GM18858 (cell line): ENCODE data around the gene FAM9C.
A peak's percentile ranks its signal among the peaks of the same experiment; 100 is the strongest.
"Not testable (repeated sequence)": the region's sequence is repeated elsewhere in the genome, so short reads cannot be mapped to it uniquely, and the experiment has no call there.

Source experiments
- ATAC-seq: cut with Tn5 transposase; IDR thresholded peaks from one replicate; pipeline ENCODE4 v1.9.1; 2021; ENCODE audit not compliant: unreplicated experiment

Gene FAM9C

GRCh38 chrX:13044441-13044840 is at the start of gene FAM9C:
Gene FAM9C (minus strand): TSS chrX:13044620. CDS start chrX:13043789, 831 bp downstream.
- no peak for ATAC-seq

DNA sequence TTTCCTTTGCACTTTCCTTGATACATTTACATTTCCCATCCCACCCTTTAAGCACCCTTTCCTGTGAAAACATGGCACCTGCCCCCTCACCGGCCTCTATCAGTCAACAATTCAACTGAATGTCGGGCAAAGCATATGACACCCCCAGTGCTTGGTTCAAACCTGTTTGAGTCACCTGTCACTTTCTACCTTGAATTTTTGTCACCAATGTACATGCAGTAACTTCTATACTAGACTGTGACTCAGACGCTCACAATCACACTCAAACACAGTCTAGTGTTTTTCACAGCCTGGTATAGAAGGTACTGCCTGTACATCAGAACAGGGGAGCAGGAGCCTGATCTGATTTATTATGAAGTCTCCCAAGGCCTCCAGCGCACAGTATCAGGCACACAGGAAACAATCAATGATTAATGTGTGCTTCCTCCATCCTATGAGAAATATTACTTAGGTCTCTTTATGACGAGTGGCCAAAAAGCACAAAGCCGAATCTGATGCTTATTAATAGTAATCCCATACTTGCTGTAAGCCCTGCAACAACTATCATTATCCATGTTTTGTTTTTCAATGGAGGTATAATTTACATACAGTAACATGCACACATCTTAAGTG is 49.2 kb upstream of the FAM9C start:
- ATAC-seq, result no peak

DNA sequence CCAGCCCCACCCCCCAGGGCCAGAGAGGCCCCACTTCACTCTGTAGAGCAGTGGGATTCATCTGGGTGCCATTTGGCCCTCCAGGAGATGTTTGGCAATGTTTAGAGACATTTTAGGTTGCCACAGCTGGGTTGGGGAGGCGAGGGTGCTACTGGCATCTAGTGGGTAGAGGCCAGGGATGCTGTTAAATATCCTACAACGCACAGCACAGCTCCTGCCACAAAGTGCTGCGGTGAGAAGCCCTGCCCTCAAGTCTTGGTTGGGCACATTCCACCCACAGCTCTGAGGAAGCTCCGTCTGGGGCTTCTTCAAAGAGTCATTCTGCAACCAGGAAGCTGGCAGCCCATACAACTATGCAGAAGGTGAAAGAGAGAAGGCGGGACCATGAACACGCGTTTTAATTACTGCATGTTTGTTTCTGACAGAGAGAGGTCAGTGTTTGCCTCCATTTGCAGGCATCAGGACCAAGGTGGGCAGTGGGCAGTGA is 48.1 kb upstream of the FAM9C start:
- peak; percentile 52 for ATAC-seq

DNA sequence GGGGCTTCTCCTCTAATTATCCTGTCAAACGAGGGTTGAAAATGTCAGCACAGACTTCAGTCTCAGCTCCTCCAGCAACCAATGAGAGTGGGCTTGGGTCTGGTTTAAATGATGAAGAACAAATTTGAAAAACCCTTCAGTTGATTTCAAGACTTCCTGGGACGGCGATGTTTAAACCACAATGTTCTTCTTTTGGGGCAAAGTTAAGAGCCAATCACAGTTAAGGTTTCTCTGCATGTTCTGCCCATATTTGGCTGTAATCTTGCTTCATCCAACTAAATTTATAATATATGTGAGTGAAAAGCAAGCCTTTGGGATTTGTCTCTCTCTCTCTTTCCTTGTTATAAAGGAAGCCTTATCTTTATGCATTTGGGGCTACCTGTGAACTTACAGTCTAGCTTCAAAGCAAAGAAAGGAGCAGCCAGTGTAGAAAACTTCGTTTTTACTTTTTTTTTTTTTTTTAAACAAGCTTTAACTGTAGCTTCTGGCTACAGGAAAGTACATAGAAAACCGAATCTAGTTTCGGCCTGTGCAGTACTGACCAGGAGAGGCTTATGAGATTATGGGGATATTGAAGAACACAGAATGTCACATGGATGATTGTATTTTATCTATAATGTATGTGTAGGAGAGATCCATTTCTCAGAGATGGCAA is 46.8 kb upstream of the FAM9C start:
- no peak for ATAC-seq

DNA sequence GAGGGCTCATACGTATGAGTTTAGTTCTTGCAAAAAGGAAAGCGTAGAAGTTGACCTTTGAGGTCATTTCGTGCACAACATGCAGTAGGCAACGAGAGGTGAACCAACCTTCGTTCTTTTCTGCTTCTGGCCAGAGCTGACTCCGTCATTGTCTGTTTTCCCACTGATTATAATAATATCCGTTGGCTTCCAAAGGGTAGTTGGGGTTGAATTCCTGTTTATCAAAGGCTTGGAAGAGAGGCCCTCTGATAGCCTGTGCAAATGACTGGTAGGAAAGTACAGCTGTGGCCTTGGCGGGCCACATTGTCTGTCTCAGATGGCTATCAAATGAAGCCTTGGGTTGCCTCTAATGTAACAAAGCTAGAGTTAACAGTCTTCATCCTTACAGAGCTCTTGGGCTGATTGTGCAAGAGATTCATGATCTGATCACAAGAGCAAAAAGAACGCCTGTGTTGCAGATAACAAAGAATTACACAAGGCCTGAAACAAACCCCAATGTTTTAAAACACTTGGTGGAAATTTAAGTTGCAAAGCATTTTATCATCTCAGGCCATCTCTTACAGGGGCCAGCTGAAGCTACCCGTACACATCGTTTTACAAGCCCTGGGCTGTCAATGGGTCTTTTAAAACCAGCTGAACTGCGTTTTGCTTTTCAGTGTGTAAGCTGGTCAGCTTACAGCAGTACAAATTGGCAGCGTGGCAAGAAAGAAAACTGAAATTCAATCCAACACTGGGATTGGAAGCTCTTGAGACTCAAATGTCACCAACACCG is 46.1 kb upstream of the FAM9C start:
- ATAC-seq, result no peak

DNA sequence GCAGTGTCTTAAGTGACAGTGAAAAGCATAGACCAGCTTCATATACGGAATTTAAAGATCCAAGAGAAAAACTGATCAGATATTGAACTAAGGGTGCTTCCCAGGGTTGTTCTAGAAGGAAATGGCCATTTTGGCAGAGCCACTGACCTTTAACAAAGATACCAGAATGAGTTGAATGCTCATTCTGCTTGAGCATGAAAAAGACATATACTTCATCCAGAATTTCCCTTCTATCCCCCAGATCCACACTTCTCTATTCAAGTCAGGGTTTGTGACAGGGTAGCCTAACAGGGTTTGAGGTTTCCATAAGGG is 45.6 kb upstream of the FAM9C start:
- ATAC-seq, result no peak

DNA sequence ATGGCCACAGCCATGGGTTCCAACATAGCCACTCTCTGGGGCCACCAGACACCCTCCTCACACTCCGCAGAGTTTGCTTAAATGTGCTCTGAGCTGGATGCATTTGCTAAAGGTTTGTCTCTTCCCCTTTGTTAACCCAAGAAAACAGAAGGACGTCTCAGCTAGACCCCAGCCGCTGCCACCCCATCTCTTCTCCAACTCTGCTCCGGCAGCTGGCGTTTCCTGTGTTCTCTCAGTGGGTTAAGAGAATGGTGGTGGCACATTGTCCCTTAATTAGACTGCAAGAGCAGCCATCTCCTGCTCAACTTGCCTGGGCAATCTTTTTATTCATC is 43.7 kb upstream of the FAM9C start:
- ATAC-seq, result no peak

- ATAC-seq, result peak; percentile 74
Observed at GRCh38 chrX:13087322-13088155, 43.1 kb upstream of the FAM9C start.

- not testable (repeated sequence) for ATAC-seq
Observed at GRCh38 chrX:13086793-13087321, 42.4 kb upstream of the FAM9C start.

DNA sequence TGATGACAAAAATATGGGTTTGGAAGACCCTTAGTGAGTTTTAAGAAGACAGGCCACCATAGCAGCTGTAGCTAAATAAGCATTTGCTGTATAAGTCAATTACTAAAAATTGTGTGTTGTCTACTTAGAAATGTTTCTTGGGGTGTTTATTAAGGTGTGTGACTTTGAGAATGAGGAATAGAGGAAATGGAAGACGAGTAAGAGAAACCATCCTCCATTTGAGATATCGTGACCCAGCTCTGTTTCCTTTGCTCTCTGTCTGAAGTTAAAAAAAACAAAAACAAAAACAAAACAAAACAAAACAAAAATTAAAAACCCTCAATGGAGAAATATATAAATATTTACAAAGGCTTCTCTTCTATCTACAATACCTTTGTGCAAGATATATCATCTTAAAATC is 41.7 kb upstream of the FAM9C start:
- no peak for ATAC-seq

DNA sequence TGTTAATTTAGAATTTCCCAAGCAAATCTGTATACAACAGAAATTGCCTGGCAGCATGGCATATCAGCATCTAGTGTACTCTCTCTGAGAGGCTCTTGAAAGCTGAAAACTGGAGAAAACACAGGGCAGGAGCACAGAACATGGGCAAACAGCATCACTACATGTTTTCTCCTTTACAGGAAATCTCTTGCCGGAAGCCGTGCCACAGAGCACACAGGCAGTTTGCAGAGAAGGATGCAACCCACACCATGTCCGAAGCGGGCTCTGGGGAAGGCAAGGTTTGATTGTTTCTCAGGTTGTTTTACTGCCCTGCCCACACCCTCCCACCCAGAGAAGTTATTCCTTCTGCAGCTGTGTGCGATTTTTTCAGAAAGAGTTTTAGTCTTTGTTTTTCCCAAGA is 41.1 kb upstream of the FAM9C start:
- ATAC-seq, result no peak

GRCh38 chrX:13084611-13085010 is 40.2 kb upstream of the FAM9C start:
- no peak for ATAC-seq

GRCh38 chrX:13083755-13084326 is 39.4 kb upstream of the FAM9C start:
- ATAC-seq, result not testable (repeated sequence)

GRCh38 chrX:13082206-13083065 is 38.0 kb upstream of the FAM9C start:
- no peak for ATAC-seq

DNA sequence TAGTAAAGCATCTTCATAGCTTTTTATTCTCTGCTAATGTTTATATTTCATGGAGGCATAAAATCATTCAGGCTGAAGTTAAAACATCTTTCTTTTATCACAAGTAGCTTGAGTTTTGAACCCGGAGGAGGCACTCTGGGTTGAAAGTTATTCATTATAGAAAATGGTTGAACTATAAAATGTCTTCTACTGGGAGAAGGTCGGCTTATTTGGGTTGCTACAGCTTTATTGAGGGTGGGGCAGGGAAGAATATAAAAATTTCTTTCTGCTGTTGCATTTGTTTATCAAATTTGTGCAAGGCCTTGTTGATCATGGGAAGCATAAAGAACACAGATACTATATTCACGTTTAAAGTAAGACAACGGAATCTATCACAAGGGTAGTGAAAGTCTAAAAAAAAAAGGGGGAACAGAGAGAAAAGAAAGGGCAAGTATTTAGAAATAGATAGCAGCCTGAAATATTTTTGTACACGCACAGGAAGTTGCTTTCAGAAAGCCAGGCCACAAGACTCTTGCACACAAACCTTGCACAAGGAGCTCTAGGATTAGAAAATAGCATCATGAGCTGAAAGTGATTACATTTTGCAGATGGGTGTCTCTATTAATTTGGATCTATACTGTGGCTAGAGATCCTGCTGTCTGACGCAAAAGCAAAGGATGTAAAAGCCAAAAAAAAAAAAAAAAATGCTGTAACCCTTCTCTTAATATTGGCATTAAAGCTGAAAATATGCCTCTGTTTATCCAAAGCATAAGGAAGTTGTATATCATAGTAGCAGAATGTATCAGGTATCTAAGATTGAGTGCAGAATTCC is 37.2 kb upstream of the FAM9C start:
- ATAC-seq, result peak; percentile 47

- ATAC-seq, result no peak
Observed at GRCh38 chrX:13080128-13080795, 35.8 kb upstream of the FAM9C start.

- ATAC-seq, result no peak
Observed at GRCh38 chrX:13078739-13079444, 34.5 kb upstream of the FAM9C start.

DNA sequence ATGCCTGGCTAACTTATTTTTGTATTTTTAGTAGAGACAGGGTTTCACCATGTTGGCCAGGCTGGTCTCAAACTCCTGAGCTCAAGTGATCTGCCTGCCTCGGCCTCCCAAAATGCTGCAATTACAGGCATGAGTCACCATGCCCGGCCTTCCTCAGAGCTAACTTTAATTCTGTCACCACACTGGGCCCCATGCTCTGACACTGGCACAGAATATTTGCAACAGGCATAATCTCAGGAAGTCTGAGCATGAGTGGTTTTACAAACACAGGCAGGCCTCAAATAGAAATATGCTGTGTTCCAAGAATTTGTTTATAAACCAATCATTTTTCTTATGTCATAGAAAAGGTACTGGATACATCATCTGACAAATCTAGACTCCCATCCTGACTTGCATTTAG is 32.7 kb upstream of the FAM9C start:
- ATAC-seq, result no peak
